ENCODE results near the gene CEL.
"Not testable (repeated sequence)": the region's sequence is repeated elsewhere in the genome, so short reads cannot be mapped to it uniquely, and the experiment has no call there.

CEL gene

DNA sequence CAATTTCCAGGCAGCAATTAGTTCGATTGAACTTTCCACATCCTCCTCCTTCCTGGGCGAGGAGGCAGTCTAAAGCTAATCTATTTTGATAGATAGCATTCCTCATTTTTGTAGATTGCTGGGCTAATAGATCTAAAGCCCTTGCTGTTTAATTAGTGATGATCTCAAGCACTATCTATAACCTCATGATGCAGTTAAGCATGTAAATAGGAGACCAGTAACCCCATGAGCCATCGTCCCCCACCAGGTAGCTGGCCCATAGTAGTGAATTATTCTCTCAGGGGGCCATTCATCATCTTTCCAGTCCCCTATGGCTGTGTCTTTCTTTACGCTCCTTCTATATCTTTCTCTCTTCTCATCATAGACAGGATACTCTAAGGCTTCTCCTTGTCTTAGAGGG is 14.9 kb downstream of the CEL start:
- TF ChIP-seq, protein P1, sequence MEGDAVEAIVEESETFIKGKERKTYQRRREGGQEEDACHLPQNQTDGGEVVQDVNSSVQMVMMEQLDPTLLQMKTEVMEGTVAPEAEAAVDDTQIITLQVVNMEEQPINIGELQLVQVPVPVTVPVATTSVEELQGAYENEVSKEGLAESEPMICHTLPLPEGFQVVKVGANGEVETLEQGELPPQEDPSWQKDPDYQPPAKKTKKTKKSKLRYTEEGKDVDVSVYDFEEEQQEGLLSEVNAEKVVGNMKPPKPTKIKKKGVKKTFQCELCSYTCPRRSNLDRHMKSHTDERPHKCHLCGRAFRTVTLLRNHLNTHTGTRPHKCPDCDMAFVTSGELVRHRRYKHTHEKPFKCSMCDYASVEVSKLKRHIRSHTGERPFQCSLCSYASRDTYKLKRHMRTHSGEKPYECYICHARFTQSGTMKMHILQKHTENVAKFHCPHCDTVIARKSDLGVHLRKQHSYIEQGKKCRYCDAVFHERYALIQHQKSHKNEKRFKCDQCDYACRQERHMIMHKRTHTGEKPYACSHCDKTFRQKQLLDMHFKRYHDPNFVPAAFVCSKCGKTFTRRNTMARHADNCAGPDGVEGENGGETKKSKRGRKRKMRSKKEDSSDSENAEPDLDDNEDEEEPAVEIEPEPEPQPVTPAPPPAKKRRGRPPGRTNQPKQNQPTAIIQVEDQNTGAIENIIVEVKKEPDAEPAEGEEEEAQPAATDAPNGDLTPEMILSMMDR (IDR thresholded peaks at IDR 0.05; ENCODE audit: poor library complexity, severe bottlenecking): no peak
- DNase-seq (ENCODE audit: low spot score) (no peak), ATAC-seq (ENCODE audit: low read depth) (no peak)
- Histone ChIP-seq H3K27ac (ENCODE audit: poor library complexity, severe bottlenecking) (no peak overlapping the region), H3K27me3 (ENCODE audit: insufficient read depth, poor library complexity, severe bottlenecking) (no peaks in the 10 kb centered on the region), H3K4me1 (ENCODE audit: insufficient read depth, poor library complexity, severe bottlenecking) (peaks cover 6% of the 10 kb centered on the region), H3K4me3 (ENCODE audit: severe bottlenecking) (no peak overlapping the region), H3K9me3 (ENCODE audit: severe bottlenecking) (no peaks in the 10 kb centered on the region), H3K36me3 (ENCODE audit: low read depth) (no peaks in the 10 kb centered on the region)

DNA sequence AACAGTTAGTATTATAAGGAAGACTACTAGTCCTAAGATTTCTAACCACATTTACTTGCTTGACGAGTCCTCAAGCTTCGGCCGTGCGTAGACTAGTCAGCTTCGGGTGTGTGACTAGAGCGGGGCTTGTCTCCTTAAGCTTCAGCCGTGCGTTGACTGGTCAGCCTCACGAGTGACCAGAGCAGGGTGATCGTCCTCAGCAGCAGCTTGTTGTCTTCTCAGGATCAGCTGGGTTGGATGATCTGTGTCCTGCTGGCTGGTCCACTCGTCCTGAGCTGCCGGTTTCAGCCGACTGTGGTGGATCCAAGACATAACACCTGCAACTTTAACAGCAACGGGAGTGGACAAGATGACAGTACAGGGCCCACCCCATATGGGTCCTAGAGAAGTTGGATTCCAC is 16.7 kb downstream of the CEL start:
- ATAC-seq (ENCODE audit: low read depth) (no peak), DNase-seq (ENCODE audit: low spot score) (no peak)
- Histone ChIP-seq H3K27me3 (ENCODE audit: insufficient read depth, poor library complexity, severe bottlenecking) (no peaks in the 10 kb centered on the region), H3K4me3 (ENCODE audit: severe bottlenecking) (no peak overlapping the region), H3K36me3 (ENCODE audit: low read depth) (no peaks in the 10 kb centered on the region), H3K27ac (ENCODE audit: poor library complexity, severe bottlenecking) (no peak overlapping the region), H3K9me3 (ENCODE audit: severe bottlenecking) (no peaks in the 10 kb centered on the region), H3K4me1 (ENCODE audit: insufficient read depth, poor library complexity, severe bottlenecking) (peaks cover 6% of the 10 kb centered on the region)
- TF ChIP-seq, protein P1 (IDR thresholded peaks at IDR 0.05; ENCODE audit: poor library complexity, severe bottlenecking): no peak

DNA sequence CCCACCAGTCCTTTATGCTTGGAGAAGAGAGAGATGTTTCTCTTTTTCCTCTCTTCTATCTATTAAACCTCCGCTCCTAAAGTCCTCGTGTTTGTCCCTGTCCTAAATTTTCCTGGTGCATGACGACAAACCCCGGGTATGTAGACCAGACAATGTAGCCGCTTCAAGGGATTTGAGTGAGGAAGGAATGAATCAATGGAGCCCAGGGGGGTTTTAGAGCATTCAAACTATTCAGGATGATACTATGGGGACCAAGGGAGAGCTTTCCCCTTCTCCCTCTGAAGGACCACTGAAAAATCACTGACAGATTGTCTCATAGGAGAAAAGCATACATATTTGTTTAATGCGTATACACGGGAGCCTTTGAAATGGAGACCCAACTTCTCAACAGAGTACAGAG is 18.4 kb downstream of the CEL start:
- H3K9me3 ChIP-seq (ENCODE audit: severe bottlenecking): no peaks in the 10 kb centered on the region

DNA sequence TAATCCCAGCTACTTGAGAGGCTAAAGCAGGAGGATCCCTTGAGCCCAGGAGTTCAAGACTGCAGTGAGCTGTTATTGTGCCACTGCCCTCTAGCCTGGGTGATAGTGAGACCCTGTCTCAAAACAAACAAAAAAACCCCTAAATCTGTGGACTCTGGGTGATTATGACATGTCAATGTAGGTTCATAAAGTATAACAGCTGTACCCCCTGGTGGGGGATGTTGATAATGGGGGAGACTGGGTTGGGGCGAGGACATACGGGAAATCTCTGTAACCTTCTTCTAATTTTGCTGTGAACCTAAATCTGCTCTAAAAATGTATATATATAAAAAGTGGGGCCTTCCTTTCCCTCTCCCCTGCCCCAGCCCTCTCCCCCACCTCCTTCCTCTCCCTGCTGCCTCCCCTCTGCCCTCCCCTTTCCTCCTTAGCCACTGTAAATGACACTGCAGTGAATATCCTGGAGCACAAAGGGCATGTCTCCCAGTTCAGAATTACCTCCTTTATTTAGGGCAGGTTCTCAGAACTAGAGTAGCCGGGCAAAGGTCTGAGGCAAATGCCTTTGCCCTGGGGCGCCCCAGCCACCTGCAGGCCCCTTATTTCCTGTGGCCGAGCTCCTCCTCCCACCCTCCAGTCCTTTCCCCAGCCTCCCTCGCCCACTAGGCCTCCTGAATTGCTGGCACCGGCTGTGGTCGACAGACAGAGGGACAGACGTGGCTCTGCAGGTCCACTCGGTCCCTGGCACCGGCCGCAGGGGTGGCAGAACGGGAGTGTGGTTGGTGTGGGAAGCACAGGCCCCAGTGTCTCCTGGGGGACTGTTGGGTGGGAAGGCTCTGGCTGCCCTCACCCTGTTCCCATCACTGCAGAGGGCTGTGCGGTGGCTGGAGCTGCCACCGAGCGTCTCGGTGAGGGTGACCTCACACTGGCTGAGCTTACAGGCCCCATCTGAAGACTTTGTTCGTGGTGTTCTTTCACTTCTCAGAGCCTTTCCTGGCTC is 19.3 kb downstream of the CEL start:
- not testable (repeated sequence) for H3K36me3 ChIP-seq (ENCODE audit: low read depth); DNase-seq (ENCODE audit: low spot score); H3K4me1 ChIP-seq (ENCODE audit: insufficient read depth, poor library complexity, severe bottlenecking); H3K27me3 ChIP-seq (ENCODE audit: insufficient read depth, poor library complexity, severe bottlenecking); H3K27ac ChIP-seq (ENCODE audit: poor library complexity, severe bottlenecking); H3K4me3 ChIP-seq (ENCODE audit: severe bottlenecking); H3K9me3 ChIP-seq (ENCODE audit: severe bottlenecking)
- 0 out of 3 replicates have a peak, but pooled peaks have one; percentile 8 for ATAC-seq (ENCODE audit: low read depth)

More for the DNA sequence above, 18.4 kb downstream of the CEL start:
- Histone ChIP-seq H3K27me3 (ENCODE audit: insufficient read depth, poor library complexity, severe bottlenecking) (no peaks in the 10 kb centered on the region), H3K4me1 (ENCODE audit: insufficient read depth, poor library complexity, severe bottlenecking) (peaks cover 6% of the 10 kb centered on the region), H3K4me3 (ENCODE audit: severe bottlenecking) (no peak overlapping the region), H3K36me3 (ENCODE audit: low read depth) (no peaks in the 10 kb centered on the region), H3K27ac (ENCODE audit: poor library complexity, severe bottlenecking) (no peak overlapping the region)
- no peak for DNase-seq (ENCODE audit: low spot score)
- ATAC-seq (ENCODE audit: low read depth): no peak
- TF ChIP-seq, protein P1 (IDR thresholded peaks at IDR 0.05; ENCODE audit: poor library complexity, severe bottlenecking): no peak

DNA sequence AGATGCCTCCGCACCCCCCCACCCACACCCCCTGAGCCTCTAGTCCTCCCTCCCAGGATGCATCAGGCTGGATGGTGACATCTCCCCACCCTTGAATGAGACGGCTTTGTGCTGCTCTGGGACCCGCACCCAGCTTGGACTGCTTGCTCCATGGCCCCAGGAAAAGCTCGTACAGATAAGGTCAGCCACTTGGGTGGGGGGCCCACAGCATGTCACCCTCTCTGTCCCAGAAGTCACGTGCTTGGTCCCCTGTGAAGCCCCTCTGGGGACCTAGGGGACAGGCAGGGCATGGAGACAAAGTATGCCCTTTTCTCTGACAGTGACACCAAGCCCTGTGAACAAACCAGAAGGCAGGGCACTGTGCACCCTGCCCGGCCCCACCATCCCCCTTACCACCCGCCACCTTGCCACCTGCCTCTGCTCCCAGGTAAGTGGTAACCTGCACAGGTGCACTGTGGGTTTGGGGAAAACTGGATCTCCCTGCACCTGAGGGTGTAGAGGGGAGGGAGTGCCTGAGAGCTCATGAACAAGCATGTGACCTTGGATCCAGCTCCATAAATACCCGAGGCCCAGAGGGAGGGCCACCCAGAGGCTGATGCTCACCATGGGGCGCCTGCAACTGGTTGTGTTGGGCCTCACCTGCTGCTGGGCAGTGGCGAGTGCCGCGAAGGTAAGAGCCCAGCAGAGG is 20.3 kb downstream of the CEL start:
- not testable (repeated sequence) for H3K4me1 ChIP-seq (ENCODE audit: insufficient read depth, poor library complexity, severe bottlenecking); H3K36me3 ChIP-seq (ENCODE audit: low read depth); DNase-seq (ENCODE audit: low spot score); H3K27ac ChIP-seq (ENCODE audit: poor library complexity, severe bottlenecking); ATAC-seq (ENCODE audit: low read depth); H3K27me3 ChIP-seq (ENCODE audit: insufficient read depth, poor library complexity, severe bottlenecking); H3K9me3 ChIP-seq (ENCODE audit: severe bottlenecking); H3K4me3 ChIP-seq (ENCODE audit: severe bottlenecking)

DNA sequence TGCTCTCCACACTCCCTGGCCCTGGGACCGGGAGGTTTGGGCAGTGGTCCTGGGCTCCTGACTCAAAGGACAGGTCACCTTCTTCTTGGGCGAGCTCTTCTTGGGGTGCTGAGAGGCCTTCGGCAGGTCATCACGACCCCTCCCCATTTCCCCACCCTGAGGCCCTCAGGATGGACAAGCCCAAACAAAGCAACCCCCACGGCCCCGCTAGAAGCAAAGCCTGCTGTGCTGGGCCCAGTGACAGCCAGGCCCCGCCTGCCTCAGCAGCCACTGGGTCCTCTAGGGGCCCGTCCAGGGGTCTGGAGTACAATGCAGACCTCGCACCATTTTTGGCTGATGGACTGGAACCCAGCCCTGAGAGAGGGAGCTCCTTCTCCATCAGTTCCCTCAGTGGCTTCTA is 21.9 kb downstream of the CEL start:
- not testable (repeated sequence) for H3K9me3 ChIP-seq (ENCODE audit: severe bottlenecking); H3K27ac ChIP-seq (ENCODE audit: poor library complexity, severe bottlenecking); H3K4me1 ChIP-seq (ENCODE audit: insufficient read depth, poor library complexity, severe bottlenecking); H3K4me3 ChIP-seq (ENCODE audit: severe bottlenecking); DNase-seq (ENCODE audit: low spot score); H3K36me3 ChIP-seq (ENCODE audit: low read depth); H3K27me3 ChIP-seq (ENCODE audit: insufficient read depth, poor library complexity, severe bottlenecking)
- ATAC-seq (ENCODE audit: low read depth): peak; percentile 58; the same call in 2 of the 3 replicates

DNA sequence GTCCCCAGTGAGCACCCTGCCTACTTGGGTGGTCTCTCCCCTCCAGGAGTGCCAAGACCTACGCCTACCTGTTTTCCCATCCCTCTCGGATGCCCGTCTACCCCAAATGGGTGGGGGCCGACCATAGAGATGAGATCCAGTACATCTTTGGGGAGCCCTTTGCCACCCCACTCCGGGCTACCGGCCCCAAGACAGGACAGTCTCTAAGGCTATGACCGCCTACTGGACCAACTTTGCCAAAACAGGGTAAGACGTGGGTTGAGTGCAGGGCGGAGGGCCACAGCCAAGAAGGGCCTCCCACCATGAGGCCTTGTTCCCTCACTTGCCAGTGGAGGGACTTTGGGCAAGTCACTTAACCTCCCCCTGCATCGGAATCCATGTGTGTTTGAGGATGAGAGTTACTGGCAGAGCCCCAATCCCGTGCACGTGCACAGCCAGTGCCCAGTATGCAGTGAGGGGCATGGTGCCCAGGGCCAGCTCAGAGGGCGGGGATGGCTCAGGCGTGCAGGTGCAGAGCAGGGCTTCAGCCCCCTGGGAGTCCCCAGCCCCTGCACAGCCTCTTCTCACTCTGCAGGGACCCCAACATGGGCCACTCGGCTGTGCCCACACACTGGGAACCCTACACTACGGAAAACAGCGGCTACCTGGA is 24.6 kb downstream of the CEL start:
- not testable (repeated sequence) for ATAC-seq (ENCODE audit: low read depth); H3K9me3 ChIP-seq (ENCODE audit: severe bottlenecking); H3K4me3 ChIP-seq (ENCODE audit: severe bottlenecking); H3K27me3 ChIP-seq (ENCODE audit: insufficient read depth, poor library complexity, severe bottlenecking); DNase-seq (ENCODE audit: low spot score); H3K4me1 ChIP-seq (ENCODE audit: insufficient read depth, poor library complexity, severe bottlenecking); H3K27ac ChIP-seq (ENCODE audit: poor library complexity, severe bottlenecking); H3K36me3 ChIP-seq (ENCODE audit: low read depth)
